ENCODE measurements around the gene FKBP2. TPM values are rescaled to one million over a fixed set of nuclear protein-coding genes. Genes with fewer than 3 reads are reported as not detected.

FKBP2 gene
- total RNA-seq, 1 experiment from 2014 or later: 57.2 TPM

GRCh38 chr11:64225608-64226506, 15.0 kb upstream of the FKBP2 start, which contains the start of the genes NUDT22 and TRPT1 (continued):
- no peak for TF ChIP-seq AFF4 (CRISPR knock-in tag; IDR thresholded peaks at IDR 0.05; ENCODE audit: borderline replicate concordance)
- TF ChIP-seq ZNF425 (CRISPR knock-in tag; conservative IDR thresholded peaks at IDR 0.05): no peak
- no peak for TF ChIP-seq PRRX2 (CRISPR knock-in tag; IDR thresholded peaks at IDR 0.05)
- no peak for TF ChIP-seq ZNF232 (CRISPR knock-in tag; IDR thresholded peaks at IDR 0.05)
- peak; percentile 72 for TF ChIP-seq GABPB1 (CRISPR knock-in tag; IDR thresholded peaks at IDR 0.05)
- no peak for TF ChIP-seq MXD4 (CRISPR knock-in tag; IDR thresholded peaks at IDR 0.05; ENCODE audit: borderline replicate concordance)
- TF ChIP-seq ZBTB21 (CRISPR knock-in tag; IDR thresholded peaks at IDR 0.05; ENCODE audit: borderline replicate concordance): no peak
- TF ChIP-seq FOXJ3 (CRISPR knock-in tag; IDR thresholded peaks at IDR 0.05; ENCODE audit: borderline replicate concordance): no peak
- no peak for TF ChIP-seq ZNF281 (CRISPR knock-in tag; IDR thresholded peaks at IDR 0.05)
- no peak for TF ChIP-seq HMGA2 (CRISPR knock-in tag; IDR thresholded peaks at IDR 0.05)
- TF ChIP-seq CDX4 (CRISPR knock-in tag; IDR thresholded peaks at IDR 0.05; ENCODE audit: borderline replicate concordance): no peak
- no peak for TF ChIP-seq ZSCAN18 (CRISPR knock-in tag; IDR thresholded peaks at IDR 0.05)
- TF ChIP-seq SMAD4 (CRISPR knock-in tag; IDR thresholded peaks at IDR 0.05): no peak
- TF ChIP-seq ZNF396 (CRISPR knock-in tag; IDR thresholded peaks at IDR 0.05; ENCODE audit: borderline replicate concordance): no peak
- peak; percentile 78 for TF ChIP-seq HMGXB4 (CRISPR knock-in tag; IDR thresholded peaks at IDR 0.05)
- peak; percentile 14; the same call in 1 of the 2 replicates for TF ChIP-seq TEAD1 (CRISPR knock-in tag; IDR thresholded peaks at IDR 0.05)
- no peak for TF ChIP-seq CBFB (CRISPR knock-in tag; IDR thresholded peaks at IDR 0.05; ENCODE audit: low read depth)
- peak; percentile 65; the same call in 1 of the 2 replicates for TF ChIP-seq E2F5 (CRISPR knock-in tag; IDR thresholded peaks at IDR 0.05)
- no peak for TF ChIP-seq AR (CRISPR knock-in tag; IDR thresholded peaks at IDR 0.05)
- TF ChIP-seq ELF4 (CRISPR knock-in tag; IDR thresholded peaks at IDR 0.05; ENCODE audit: low read depth): no peak

Data from WTC11 (cell line).